WTC11 (cell line): Measurements from ENCODE around the gene CEP63. TPM values are rescaled to one million over a fixed set of nuclear protein-coding genes. Genes with fewer than 3 reads are reported as not detected.

Source experiments
- ARID4B ChIP-seq: sonication (generic); formaldehyde crosslinking; IDR thresholded peaks from 2 replicates; pipeline ENCODE4 v1.8.0; 2023; ENCODE audit warnings: missing genetic modification reagents, mild to moderate bottlenecking, borderline replicate concordance
- E2F4 ChIP-seq: sonication (generic); formaldehyde crosslinking; IDR thresholded peaks from 2 replicates; pipeline ENCODE4 v1.8.1; 2022; ENCODE audit warnings: low read depth, mild to moderate bottlenecking, moderate library complexity, missing genetic modification reagents, borderline replicate concordance
- ESRRA ChIP-seq: sonication (generic); formaldehyde crosslinking; IDR thresholded peaks from 2 replicates; pipeline ENCODE4 v1.8.1; 2022; ENCODE audit warnings: mild to moderate bottlenecking, missing genetic modification reagents, borderline replicate concordance
- FOXK1 ChIP-seq: sonication (generic); formaldehyde crosslinking; IDR thresholded peaks from 2 replicates; pipeline ENCODE4 v1.8.0; 2022; ENCODE audit warnings: mild to moderate bottlenecking, moderate library complexity, missing genetic modification reagents
- GRHL2 ChIP-seq: fragments of 250-450 bp; sonication (Bioruptor Pico); IDR thresholded peaks from 2 replicates; pipeline ENCODE4 v1.8.0; 2022; ENCODE audit warnings: mild to moderate bottlenecking, moderate library complexity; ENCODE audit not compliant: insufficient replicate concordance, severe bottlenecking
- NFATC4 ChIP-seq: fragments of 250-450 bp; sonication (Bioruptor Pico); IDR thresholded peaks from 2 replicates; pipeline ENCODE4 v1.9.0; 2021; ENCODE audit warnings: mild to moderate bottlenecking
- NR3C1 ChIP-seq: sonication (generic); formaldehyde crosslinking; conservative IDR thresholded peaks from 2 replicates; pipeline ENCODE4 v1.8.1; 2023; ENCODE audit warnings: low read depth, mild to moderate bottlenecking, missing genetic modification reagents
- RELA ChIP-seq: sonication (generic); formaldehyde crosslinking; IDR thresholded peaks from 2 replicates; pipeline ENCODE4 v1.8.1; 2022; ENCODE audit warnings: missing genetic modification reagents, mild to moderate bottlenecking, borderline replicate concordance
- RORB ChIP-seq: fragments of 250-450 bp; sonication (Bioruptor Pico); IDR thresholded peaks from 2 replicates; pipeline ENCODE4 v1.9.0; 2021; ENCODE audit warnings: mild to moderate bottlenecking
- SOX15 ChIP-seq: fragments of 250-450 bp; sonication (Bioruptor Pico); IDR thresholded peaks from 2 replicates; pipeline ENCODE4 v1.9.0; 2021; ENCODE audit warnings: mild to moderate bottlenecking
- TCF7 ChIP-seq: sonication (generic); formaldehyde crosslinking; IDR thresholded peaks from 2 replicates; pipeline ENCODE4 v1.8.0; 2022; ENCODE audit warnings: mild to moderate bottlenecking, low read depth, missing genetic modification reagents, moderate library complexity
- ZNF281 ChIP-seq: sonication (generic); formaldehyde crosslinking; IDR thresholded peaks from 2 replicates; pipeline ENCODE4 v1.8.0; 2023; ENCODE audit warnings: mild to moderate bottlenecking, missing genetic modification reagents
- ZNF425 ChIP-seq: fragments of 250-450 bp; sonication (Bioruptor Pico); conservative IDR thresholded peaks from 2 replicates; pipeline ENCODE4 v1.9.0; 2021; ENCODE audit warnings: mild to moderate bottlenecking
- ZNF532 ChIP-seq: fragments of 250-450 bp; sonication (Bioruptor Pico); IDR thresholded peaks from 2 replicates; pipeline ENCODE4 v1.9.0; 2021; ENCODE audit warnings: mild to moderate bottlenecking, borderline replicate concordance
- total RNA-seq: library from RNA; stranded (reverse); gene quantifications from 3 replicates; pipeline ENCODE4 v1.2.3, GENCODE V29; 2021

The CEP63 gene
- total RNA-seq, 1 experiment from 2014 or later, result 28.0 TPM

GRCh38 chr3:134437211-134437752 is 48.6 kb upstream of the CEP63 start (continued):
- TF ChIP-seq ARID4B (CRISPR knock-in tag) (no peak), ZNF281 (CRISPR knock-in tag) (no peak), TCF7 (CRISPR knock-in tag) (no peak), GRHL2 (CRISPR knock-in tag) (no peak), RORB (CRISPR knock-in tag) (no peak), SOX15 (CRISPR knock-in tag) (no peak), E2F4 (CRISPR knock-in tag) (no peak), ZNF425 (CRISPR knock-in tag) (no peak), NFATC4 (CRISPR knock-in tag) (no peak), RELA (CRISPR knock-in tag) (no peak), FOXK1 (no peak), ZNF532 (CRISPR knock-in tag) (no peak), ESRRA (CRISPR knock-in tag) (no peak), NR3C1 (CRISPR knock-in tag) (no peak)
